Fibroblast of lung (primary cell): Measurements from ENCODE around the gene TOP1. TPM values are rescaled to one million over a fixed set of nuclear protein-coding genes. Genes with fewer than 3 reads are reported as not detected.

ENCODE experiments used
- DNase-seq, 2 donors: peaks; one replicate each; pipeline versions ENCODE4 v3.0.0 to v3.0.0-alpha.2; 2010; ENCODE audit warnings: low read depth in 2 of 2
- H2AFZ ChIP-seq: 2 replicates; pipeline ENCODE4 v1.5.1; 2012; ENCODE audit warnings: low read length, control low read depth, inconsistent platforms
- H3K27ac ChIP-seq: 2 replicates; pipeline ENCODE4 v1.5.1; 2011; ENCODE audit warnings: low read length, control low read depth; ENCODE audit not compliant: insufficient read depth
- H3K27me3 ChIP-seq: 2 replicates; pipeline ENCODE4 v1.5.1; 2011; ENCODE audit warnings: mild to moderate bottlenecking, low read length; ENCODE audit not compliant: control insufficient read depth, insufficient read depth
- H3K36me3 ChIP-seq: 2 replicates; pipeline ENCODE4 v1.5.1; 2011; ENCODE audit warnings: low read length; ENCODE audit not compliant: control insufficient read depth, insufficient read depth
- H3K4me1 ChIP-seq: 2 replicates; pipeline ENCODE4 v1.5.1; 2011; ENCODE audit warnings: low read length; ENCODE audit not compliant: control insufficient read depth, insufficient read depth; ENCODE audit errors: extremely low read depth
- H3K4me2 ChIP-seq: 2 replicates; pipeline ENCODE4 v1.5.1; 2011; ENCODE audit warnings: low read length, control low read depth; ENCODE audit not compliant: insufficient read depth; ENCODE audit errors: extremely low read depth
- H3K4me3 ChIP-seq, 4 experiments: fragments of 200-600 bp in 1 of 4; sonication (generic) in 1 of 4; replicated peaks in 1 of 4; 2 replicates each; pipeline ENCODE4 v1.5.1; 2011 to 2016; ENCODE audit warnings: low read length in 4 of 4, low read depth in 3 of 4, mild to moderate bottlenecking in 3 of 4, control low read depth in 2 of 4, inconsistent platforms in 1 of 4, mixed read lengths in 1 of 4; ENCODE audit not compliant: insufficient read depth in 1 of 4; ENCODE audit errors: control extremely low read depth in 1 of 4
- H3K79me2 ChIP-seq: 2 replicates; pipeline ENCODE4 v1.5.1; 2012; ENCODE audit warnings: mild to moderate bottlenecking, low read length, inconsistent platforms; ENCODE audit not compliant: control insufficient read depth, insufficient read depth
- H3K9ac ChIP-seq: 2 replicates; pipeline ENCODE4 v1.5.1; 2011; ENCODE audit warnings: mild to moderate bottlenecking, low read length, control low read depth; ENCODE audit not compliant: insufficient read depth
- H3K9me3 ChIP-seq: 2 replicates; pipeline ENCODE4 v1.5.1; 2012; ENCODE audit warnings: low read depth, low read length; ENCODE audit not compliant: control insufficient read depth, insufficient read depth
- H4K20me1 ChIP-seq: 2 replicates; pipeline ENCODE4 v1.5.1; 2011; ENCODE audit warnings: low read length; ENCODE audit not compliant: control insufficient read depth, insufficient read depth; ENCODE audit errors: extremely low read depth
- EZH2 ChIP-seq: IDR thresholded peaks from 2 replicates; pipeline ENCODE4 v1.5.1; 2012; ENCODE audit warnings: low read length, control low read depth, mild to moderate bottlenecking; ENCODE audit errors: missing control alignments
- polyA plus RNA-seq, 2 donors: library from polyadenylated mRNA; depleted of rRNA in 1 of 2; stranded (reverse) in 1 of 2; unstranded in 1 of 2; fragments of >200 nt; gene quantifications; 2 replicates each; pipeline ENCODE4 v1.2.1, GENCODE V29; 2011 to 2012; ENCODE audit warnings: missing spikeins in 1 of 2
- total RNA-seq: library from RNA; depleted of rRNA; stranded (reverse); fragments of >200 nt; gene quantifications from 2 replicates; pipeline ENCODE4 v1.2.1, GENCODE V29; 2014
- TF ChIP-seq, protein P1 (sequence below), 2 donors: IDR thresholded peaks in 1 of 2; conservative IDR thresholded peaks in 1 of 2; 1 replicate in 1 of 2; 2 replicates in 1 of 2; pipeline ENCODE4 v1.5.1; 2011 to 2012; ENCODE audit warnings: low read length in 2 of 2, control low read depth in 1 of 2, inconsistent platforms in 1 of 2, low read depth in 1 of 2, mild to moderate bottlenecking in 1 of 2

Gene TOP1
- total and polyA plus RNA-seq, 2 donors (not counting 1 experiment from before 2014, with no cell fraction given): 18.4 to 35.3 TPM

DNA sequence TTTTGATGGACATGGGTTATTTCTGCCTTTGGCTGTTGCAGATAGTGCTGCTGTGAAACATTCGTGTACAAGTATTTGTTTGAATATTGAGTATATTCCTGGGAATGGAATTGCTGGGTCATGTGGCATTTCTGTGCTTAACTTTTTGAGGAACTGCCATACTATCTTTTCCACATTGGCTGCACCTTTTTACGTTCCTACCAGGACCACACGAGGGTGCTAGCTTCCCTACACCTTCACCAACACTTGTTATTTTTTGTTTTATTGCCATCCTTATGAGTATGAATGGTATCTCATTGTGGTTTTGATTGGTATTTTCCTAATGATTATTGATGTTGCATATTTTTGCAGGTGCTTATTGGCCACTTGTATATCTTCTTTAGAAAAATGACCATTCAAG, 60.9 kb downstream of the TOP1 start:
- Histone ChIP-seq H3K79me2 (peaks cover 2% of the 10 kb centered on the region), H2AFZ (no peak overlapping the region), H3K9ac (no peak overlapping the region), H4K20me1 (no peaks in the 10 kb centered on the region), H3K9me3 (no peaks in the 10 kb centered on the region), H3K4me2 (no peak overlapping the region), H3K4me3 (no peak overlapping the region), H3K27me3 (no peaks in the 10 kb centered on the region), H3K4me1 (no peaks in the 10 kb centered on the region), H3K27ac (no peak overlapping the region), H3K36me3 (peaks cover 5% of the 10 kb centered on the region)
- TF ChIP-seq, protein P1, sequence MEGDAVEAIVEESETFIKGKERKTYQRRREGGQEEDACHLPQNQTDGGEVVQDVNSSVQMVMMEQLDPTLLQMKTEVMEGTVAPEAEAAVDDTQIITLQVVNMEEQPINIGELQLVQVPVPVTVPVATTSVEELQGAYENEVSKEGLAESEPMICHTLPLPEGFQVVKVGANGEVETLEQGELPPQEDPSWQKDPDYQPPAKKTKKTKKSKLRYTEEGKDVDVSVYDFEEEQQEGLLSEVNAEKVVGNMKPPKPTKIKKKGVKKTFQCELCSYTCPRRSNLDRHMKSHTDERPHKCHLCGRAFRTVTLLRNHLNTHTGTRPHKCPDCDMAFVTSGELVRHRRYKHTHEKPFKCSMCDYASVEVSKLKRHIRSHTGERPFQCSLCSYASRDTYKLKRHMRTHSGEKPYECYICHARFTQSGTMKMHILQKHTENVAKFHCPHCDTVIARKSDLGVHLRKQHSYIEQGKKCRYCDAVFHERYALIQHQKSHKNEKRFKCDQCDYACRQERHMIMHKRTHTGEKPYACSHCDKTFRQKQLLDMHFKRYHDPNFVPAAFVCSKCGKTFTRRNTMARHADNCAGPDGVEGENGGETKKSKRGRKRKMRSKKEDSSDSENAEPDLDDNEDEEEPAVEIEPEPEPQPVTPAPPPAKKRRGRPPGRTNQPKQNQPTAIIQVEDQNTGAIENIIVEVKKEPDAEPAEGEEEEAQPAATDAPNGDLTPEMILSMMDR (conservative IDR thresholded peaks at IDR 0.05 in 1 of 2, IDR thresholded peaks at IDR 0.05 in 1 of 2; ENCODE audit: low read depth in 1 of 2, low read length in 2 of 2): no peak
- TF ChIP-seq EZH2: no peak
- no peak for DNase-seq

DNA sequence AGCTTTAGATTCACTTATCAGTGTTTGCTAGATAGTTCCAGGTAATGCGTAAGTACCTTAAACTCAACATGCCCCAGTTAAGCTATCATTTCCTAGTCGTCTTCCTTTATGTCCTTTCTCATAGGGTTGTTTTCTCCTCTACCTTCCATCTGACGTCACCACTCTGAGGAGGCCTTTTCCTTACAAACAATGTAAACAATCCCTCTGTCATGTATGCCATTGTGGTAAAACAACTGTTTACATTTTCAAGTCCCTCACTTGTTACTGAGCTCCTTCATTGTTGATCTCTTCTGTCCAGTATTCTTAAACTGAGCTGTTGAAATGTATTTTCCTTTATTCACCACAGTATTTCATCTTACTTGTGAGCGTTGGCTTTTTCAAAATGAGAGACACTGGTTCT, 63.3 kb downstream of the TOP1 start:
- peaks cover under 1% of the 10 kb centered on the region for H3K36me3 ChIP-seq

DNA sequence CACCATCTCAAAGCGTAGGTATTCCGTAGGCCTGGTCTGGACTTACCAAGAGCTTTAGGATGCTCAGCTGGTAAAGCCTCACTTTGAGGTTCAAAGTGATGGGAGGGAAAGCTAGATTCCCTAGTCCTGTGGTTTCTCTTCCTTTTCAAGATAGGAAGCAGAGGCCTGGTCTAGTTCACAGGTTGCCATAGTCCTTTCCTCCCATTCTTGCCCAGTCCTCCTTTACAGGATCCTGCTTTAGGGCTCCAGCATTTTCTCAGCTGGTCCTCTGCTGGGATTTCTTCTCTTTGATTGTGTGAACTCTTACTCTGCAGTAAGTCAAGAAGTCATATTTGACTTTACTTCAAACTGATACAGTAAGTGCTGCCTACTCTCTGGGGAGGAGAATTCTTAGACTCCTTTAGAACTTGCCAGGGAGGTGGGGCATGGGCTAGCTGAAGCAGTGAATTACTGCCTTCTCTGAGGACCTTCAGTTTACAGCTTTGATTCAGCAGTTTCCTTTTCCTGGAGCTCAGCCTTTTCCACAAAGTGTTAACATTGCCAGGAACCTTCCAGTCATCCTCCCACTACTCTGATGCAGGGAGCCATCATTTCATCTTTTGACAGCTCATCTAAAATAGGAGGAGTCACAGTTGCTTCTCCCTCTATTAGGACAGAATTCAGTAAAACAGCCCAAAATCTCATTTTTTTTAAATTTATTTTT, 65.9 kb downstream of the TOP1 start:
- Histone ChIP-seq H3K4me3 (no peak overlapping the region), H4K20me1 (no peaks in the 10 kb centered on the region), H2AFZ (no peak overlapping the region), H3K27ac (peak overlapping the region; percentile 31), H3K79me2 (peaks cover 2% of the 10 kb centered on the region), H3K4me1 (peaks cover 6% of the 10 kb centered on the region), H3K4me2 (no peak overlapping the region), H3K9me3 (no peaks in the 10 kb centered on the region), H3K36me3 (peaks cover 3% of the 10 kb centered on the region), H3K9ac (no peak overlapping the region), H3K27me3 (no peaks in the 10 kb centered on the region)
- DNase-seq: peak; percentile 39 to 51
- TF ChIP-seq EZH2: no peak
- TF ChIP-seq, protein P1 (conservative IDR thresholded peaks at IDR 0.05 in 1 of 2, IDR thresholded peaks at IDR 0.05 in 1 of 2; ENCODE audit: low read depth in 1 of 2, low read length in 2 of 2): no peak

More for the DNA sequence above, 63.3 kb downstream of the TOP1 start:
- peak in 1 of 2 donors; percentile 54 for DNase-seq
- Histone ChIP-seq H3K4me1 (no peaks in the 10 kb centered on the region), H3K27me3 (no peaks in the 10 kb centered on the region), H3K9me3 (no peaks in the 10 kb centered on the region), H3K27ac (no peak overlapping the region), H3K79me2 (peaks cover 2% of the 10 kb centered on the region), H3K4me2 (no peak overlapping the region), H4K20me1 (no peaks in the 10 kb centered on the region), H2AFZ (no peak overlapping the region), H3K4me3 (no peak overlapping the region), H3K9ac (no peak overlapping the region)
- TF ChIP-seq, protein P1 (conservative IDR thresholded peaks at IDR 0.05 in 1 of 2, IDR thresholded peaks at IDR 0.05 in 1 of 2; ENCODE audit: low read depth in 1 of 2, low read length in 2 of 2): no peak
- TF ChIP-seq EZH2: no peak
